ENCODE measurements around the gene GEMIN7.

The GEMIN7 gene

DNA sequence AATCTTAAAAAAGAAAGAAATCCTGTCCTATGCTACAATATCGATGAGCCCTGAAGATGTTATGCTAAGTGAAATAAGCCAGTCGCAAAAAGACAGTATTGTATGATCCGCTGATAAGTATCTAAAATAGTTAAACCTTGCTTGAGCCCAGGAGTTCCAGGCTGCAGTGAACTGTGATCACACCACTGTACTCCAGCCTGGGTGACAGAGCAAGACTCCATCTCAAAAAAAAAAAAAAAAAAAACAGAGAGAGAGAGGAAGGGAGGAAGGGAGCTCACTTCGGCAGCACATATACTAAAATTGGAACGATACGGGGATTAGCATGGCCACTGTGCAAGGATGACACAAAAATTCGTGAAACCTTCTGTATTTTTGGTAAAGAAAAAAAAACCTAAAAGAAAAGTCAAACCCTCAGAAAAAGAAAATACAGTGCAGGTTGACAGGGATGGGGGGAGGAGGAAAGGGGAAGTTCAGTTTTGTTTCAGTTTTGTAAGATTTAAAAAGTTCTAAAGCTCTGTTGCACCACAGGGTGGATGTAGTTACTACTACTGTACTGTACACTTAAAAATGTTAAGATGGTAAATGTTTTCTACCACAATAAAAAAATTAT is 31.8 kb upstream of the GEMIN7 start:
- no peak for DNase-seq (ENCODE audit: low read depth, low spot score)
- ChIA-PET CTCF (interaction anchor here (1.0 to 1.4 kb wide), 2 partner anchors 12 to 18 kb away, joined by 3 read pairs; no protein-coding TSS in a partner anchor), POLR2A (no interaction called here)
- H3K4me3 ChIP-seq (ENCODE audit: low read depth, low read length), result no peak overlapping the region
- no peak for TF ChIP-seq CTCF (IDR thresholded peaks at IDR 0.05; ENCODE audit: insufficient read depth, low read length, missing control alignments)

- H3K4me3 ChIP-seq (ENCODE audit: low read depth, low read length), result no peak overlapping the region
- DNase-seq (ENCODE audit: low read depth, low spot score), result no peak
- ChIA-PET POLR2A (interaction anchor here (0.9 kb wide), 1 partner anchor 12 kb away, joined by 3 read pairs; no protein-coding TSS in a partner anchor), CTCF (interaction anchor here (0.6 to 3.7 kb wide), 4 partner anchors 7 to 13 kb away, joined by 3 to 27 read pairs (median 3); no protein-coding TSS in a partner anchor)
- no peak for TF ChIP-seq CTCF (IDR thresholded peaks at IDR 0.05; ENCODE audit: insufficient read depth, low read length, missing control alignments)
These were observed 29.9 kb upstream of the GEMIN7 start for GRCh38 chr19:45049073-45049736.

DNA sequence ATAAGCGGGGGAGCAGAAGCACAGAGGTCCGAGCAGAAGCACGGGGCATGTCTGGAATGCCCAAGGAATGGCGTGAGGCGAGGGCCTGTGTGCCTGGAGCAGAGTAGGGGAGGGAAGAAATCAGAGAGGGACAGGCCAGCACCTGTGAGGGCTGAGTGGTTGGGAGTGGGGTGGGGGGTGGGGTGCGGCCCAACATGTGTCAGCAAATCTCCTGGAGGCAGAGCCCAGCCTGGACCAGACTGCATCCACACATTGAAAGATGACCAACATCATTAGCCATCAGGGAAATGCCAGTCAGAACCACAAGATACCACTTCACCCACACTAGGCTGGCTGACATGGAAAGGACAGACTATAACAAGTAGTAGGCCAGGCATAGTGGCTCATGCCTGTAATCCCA is 29.0 kb upstream of the GEMIN7 start:
- no peak overlapping the region for H3K4me3 ChIP-seq (ENCODE audit: low read depth, low read length)
- ChIA-PET POLR2A (interaction anchor here (0.9 kb wide), 1 partner anchor 11 kb away, joined by 3 read pairs; no protein-coding TSS in a partner anchor), CTCF (interaction anchor here (0.6 to 3.7 kb wide), 3 partner anchors 8 to 10 kb away, joined by 3 to 27 read pairs (median 3); no protein-coding TSS in a partner anchor)
- TF ChIP-seq CTCF (IDR thresholded peaks at IDR 0.05; ENCODE audit: insufficient read depth, low read length, missing control alignments), result no peak
- DNase-seq (ENCODE audit: low read depth, low spot score), result no peak

DNA sequence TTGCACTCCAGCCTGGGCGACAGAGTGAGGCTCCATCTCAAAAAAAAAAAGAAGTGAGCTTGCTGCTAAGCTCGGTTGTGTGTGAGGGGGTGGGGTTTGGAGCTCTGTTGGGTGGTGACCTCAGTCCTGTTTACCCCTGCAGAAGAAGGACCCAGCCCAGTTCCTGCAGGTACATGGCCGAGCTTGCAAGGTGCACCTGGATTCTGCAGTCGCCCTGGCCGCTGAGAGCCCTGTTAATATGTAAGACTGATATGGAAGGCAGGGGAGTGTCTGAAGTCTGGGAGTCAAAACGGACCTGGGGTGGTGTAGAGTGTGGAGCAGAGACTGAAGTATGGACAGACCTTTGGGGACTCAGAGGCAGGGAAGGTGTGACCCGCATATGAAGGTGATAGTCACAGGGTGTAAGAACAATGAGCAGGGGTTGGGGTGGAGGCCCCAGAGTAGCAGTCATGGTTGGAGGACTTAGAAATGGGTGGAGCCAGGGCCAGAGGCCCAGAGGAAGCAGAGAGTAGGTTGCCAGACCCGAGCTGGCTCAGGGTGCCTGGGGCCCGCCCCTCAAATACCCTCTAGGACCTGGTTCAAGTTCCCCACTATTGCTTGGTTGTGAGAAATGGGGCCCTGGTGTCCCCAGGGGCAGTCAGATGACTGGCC is 27.0 kb upstream of the GEMIN7 start:
- DNase-seq (ENCODE audit: low read depth, low spot score), result no peak
- POLR2A ChIA-PET, result no interaction called here
- no peak overlapping the region for H3K4me3 ChIP-seq (ENCODE audit: low read depth, low read length)
- CTCF ChIA-PET, result interaction anchor here (0.9 to 3.7 kb wide), 3 partner anchors 8 to 126 kb away, joined by 3 to 27 read pairs (median 3); partner anchors contain the start of gene TRAPPC6A
- no peak for TF ChIP-seq CTCF (IDR thresholded peaks at IDR 0.05; ENCODE audit: insufficient read depth, low read length, missing control alignments)

- POLR2A ChIA-PET, result interaction anchor here (0.7 to 1.3 kb wide), 2 partner anchors 13 to 18 kb away, joined by 3 to 4 read pairs; partner anchors contain the start of gene CLASRP
- DNase-seq (ENCODE audit: low read depth, low spot score), result no peak
- no peak for TF ChIP-seq CTCF (IDR thresholded peaks at IDR 0.05; ENCODE audit: insufficient read depth, low read length, missing control alignments)
These were observed 22.2 kb upstream of the GEMIN7 start for GRCh38 chr19:45056831-45057230.

More at GRCh38 chr19:45056831-45057230, 22.2 kb upstream of the GEMIN7 start:
- CTCF ChIA-PET, result interaction anchor here (1.1 to 1.6 kb wide), 3 partner anchors 14 to 40 kb away, joined by 3 to 6 read pairs (median 3); no protein-coding TSS in a partner anchor
- H3K4me3 ChIP-seq (ENCODE audit: low read depth, low read length), result no peak overlapping the region
